ENCODE results near the gene REXO5. TPM values are rescaled to one million over a fixed set of nuclear protein-coding genes. Genes with fewer than 3 reads are reported as not detected.

Gene REXO5
- total RNA-seq, 1 experiment from 2014 or later: 8.5 TPM

- no peaks in the 10 kb centered on the region for H3K36me3 Mint-ChIP-seq
- no peak for ATAC-seq
- H3K27me3 Mint-ChIP-seq (ENCODE audit: low read depth): no peaks in the 10 kb centered on the region
- 0 out of 2 replicates have a peak overlapping the region, but pooled peaks have one; percentile 26 for H3K27ac Mint-ChIP-seq
- H3K4me1 Mint-ChIP-seq: peaks cover 47% of the 10 kb centered on the region
- H3K4me3 Mint-ChIP-seq: no peak overlapping the region
- TF ChIP-seq AR (CRISPR knock-in tag; IDR thresholded peaks at IDR 0.05): no peak
- TF ChIP-seq NR1H2 (CRISPR knock-in tag; IDR thresholded peaks at IDR 0.05): no peak
- TF ChIP-seq, protein P1, sequence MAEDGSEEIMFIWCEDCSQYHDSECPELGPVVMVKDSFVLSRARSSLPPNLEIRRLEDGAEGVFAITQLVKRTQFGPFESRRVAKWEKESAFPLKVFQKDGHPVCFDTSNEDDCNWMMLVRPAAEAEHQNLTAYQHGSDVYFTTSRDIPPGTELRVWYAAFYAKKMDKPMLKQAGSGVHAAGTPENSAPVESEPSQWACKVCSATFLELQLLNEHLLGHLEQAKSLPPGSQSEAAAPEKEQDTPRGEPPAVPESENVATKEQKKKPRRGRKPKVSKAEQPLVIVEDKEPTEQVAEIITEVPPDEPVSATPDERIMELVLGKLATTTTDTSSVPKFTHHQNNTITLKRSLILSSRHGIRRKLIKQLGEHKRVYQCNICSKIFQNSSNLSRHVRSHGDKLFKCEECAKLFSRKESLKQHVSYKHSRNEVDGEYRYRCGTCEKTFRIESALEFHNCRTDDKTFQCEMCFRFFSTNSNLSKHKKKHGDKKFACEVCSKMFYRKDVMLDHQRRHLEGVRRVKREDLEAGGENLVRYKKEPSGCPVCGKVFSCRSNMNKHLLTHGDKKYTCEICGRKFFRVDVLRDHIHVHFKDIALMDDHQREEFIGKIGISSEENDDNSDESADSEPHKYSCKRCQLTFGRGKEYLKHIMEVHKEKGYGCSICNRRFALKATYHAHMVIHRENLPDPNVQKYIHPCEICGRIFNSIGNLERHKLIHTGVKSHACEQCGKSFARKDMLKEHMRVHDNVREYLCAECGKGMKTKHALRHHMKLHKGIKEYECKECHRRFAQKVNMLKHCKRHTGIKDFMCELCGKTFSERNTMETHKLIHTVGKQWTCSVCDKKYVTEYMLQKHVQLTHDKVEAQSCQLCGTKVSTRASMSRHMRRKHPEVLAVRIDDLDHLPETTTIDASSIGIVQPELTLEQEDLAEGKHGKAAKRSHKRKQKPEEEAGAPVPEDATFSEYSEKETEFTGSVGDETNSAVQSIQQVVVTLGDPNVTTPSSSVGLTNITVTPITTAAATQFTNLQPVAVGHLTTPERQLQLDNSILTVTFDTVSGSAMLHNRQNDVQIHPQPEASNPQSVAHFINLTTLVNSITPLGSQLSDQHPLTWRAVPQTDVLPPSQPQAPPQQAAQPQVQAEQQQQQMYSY (CRISPR knock-in tag; IDR thresholded peaks at IDR 0.05): no peak
- TF ChIP-seq TCF7 (CRISPR knock-in tag; IDR thresholded peaks at IDR 0.05; ENCODE audit: low read depth): no peak
- no peak for TF ChIP-seq GABPB1 (CRISPR knock-in tag; IDR thresholded peaks at IDR 0.05)
- no peak for TF ChIP-seq IRF2 (CRISPR knock-in tag; IDR thresholded peaks at IDR 0.05; ENCODE audit: borderline replicate concordance, low read depth)
- no peak for TF ChIP-seq PREB (CRISPR knock-in tag; IDR thresholded peaks at IDR 0.05; ENCODE audit: borderline replicate concordance)
- TF ChIP-seq, protein P2, sequence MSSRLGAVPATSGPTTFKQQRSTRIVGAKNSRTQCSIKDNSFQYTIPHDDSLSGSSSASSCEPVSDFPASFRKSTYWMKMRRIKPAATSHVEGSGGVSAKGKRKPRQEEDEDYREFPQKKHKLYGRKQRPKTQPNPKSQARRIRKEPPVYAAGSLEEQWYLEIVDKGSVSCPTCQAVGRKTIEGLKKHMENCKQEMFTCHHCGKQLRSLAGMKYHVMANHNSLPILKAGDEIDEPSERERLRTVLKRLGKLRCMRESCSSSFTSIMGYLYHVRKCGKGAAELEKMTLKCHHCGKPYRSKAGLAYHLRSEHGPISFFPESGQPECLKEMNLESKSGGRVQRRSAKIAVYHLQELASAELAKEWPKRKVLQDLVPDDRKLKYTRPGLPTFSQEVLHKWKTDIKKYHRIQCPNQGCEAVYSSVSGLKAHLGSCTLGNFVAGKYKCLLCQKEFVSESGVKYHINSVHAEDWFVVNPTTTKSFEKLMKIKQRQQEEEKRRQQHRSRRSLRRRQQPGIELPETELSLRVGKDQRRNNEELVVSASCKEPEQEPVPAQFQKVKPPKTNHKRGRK (CRISPR knock-in tag; IDR thresholded peaks at IDR 0.05; ENCODE audit: borderline replicate concordance): no peak
- TF ChIP-seq CDX4 (CRISPR knock-in tag; IDR thresholded peaks at IDR 0.05; ENCODE audit: borderline replicate concordance): no peak
- ChIA-PET POLR2A (no interaction called here), CTCF (interaction anchor here (0.6 kb wide), 1 partner anchor 96 kb away, joined by 5 read pairs; no protein-coding TSS in a partner anchor)
- no peaks in the 10 kb centered on the region for H3K9me3 Mint-ChIP-seq
- no peak for DNase-seq (ENCODE audit: low spot score)
Observed at GRCh38 chr16:20870122-20870820, 63.9 kb downstream of the REXO5 start.

- Mint-ChIP-seq H3K4me1 (peaks cover 42% of the 10 kb centered on the region), H3K27me3 (ENCODE audit: low read depth) (no peaks in the 10 kb centered on the region), H3K27ac (0 out of 2 replicates have a peak overlapping the region, but pooled peaks have one; percentile 58), H3K9me3 (no peaks in the 10 kb centered on the region), H3K4me3 (no peak overlapping the region), H3K36me3 (no peaks in the 10 kb centered on the region)
- DNase-seq (ENCODE audit: low spot score) (no peak), ATAC-seq (no peak)
- ChIA-PET CTCF (no interaction called here), POLR2A (no interaction called here)
- TF ChIP-seq, protein P3, sequence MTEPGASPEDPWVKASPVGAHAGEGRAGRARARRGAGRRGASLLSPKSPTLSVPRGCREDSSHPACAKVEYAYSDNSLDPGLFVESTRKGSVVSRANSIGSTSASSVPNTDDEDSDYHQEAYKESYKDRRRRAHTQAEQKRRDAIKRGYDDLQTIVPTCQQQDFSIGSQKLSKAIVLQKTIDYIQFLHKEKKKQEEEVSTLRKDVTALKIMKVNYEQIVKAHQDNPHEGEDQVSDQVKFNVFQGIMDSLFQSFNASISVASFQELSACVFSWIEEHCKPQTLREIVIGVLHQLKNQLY (CRISPR knock-in tag; IDR thresholded peaks at IDR 0.05): no peak
- TF ChIP-seq, protein P4, sequence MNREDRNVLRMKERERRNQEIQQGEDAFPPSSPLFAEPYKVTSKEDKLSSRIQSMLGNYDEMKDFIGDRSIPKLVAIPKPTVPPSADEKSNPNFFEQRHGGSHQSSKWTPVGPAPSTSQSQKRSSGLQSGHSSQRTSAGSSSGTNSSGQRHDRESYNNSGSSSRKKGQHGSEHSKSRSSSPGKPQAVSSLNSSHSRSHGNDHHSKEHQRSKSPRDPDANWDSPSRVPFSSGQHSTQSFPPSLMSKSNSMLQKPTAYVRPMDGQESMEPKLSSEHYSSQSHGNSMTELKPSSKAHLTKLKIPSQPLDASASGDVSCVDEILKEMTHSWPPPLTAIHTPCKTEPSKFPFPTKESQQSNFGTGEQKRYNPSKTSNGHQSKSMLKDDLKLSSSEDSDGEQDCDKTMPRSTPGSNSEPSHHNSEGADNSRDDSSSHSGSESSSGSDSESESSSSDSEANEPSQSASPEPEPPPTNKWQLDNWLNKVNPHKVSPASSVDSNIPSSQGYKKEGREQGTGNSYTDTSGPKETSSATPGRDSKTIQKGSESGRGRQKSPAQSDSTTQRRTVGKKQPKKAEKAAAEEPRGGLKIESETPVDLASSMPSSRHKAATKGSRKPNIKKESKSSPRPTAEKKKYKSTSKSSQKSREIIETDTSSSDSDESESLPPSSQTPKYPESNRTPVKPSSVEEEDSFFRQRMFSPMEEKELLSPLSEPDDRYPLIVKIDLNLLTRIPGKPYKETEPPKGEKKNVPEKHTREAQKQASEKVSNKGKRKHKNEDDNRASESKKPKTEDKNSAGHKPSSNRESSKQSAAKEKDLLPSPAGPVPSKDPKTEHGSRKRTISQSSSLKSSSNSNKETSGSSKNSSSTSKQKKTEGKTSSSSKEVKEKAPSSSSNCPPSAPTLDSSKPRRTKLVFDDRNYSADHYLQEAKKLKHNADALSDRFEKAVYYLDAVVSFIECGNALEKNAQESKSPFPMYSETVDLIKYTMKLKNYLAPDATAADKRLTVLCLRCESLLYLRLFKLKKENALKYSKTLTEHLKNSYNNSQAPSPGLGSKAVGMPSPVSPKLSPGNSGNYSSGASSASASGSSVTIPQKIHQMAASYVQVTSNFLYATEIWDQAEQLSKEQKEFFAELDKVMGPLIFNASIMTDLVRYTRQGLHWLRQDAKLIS (CRISPR knock-in tag; IDR thresholded peaks at IDR 0.05; ENCODE audit: borderline replicate concordance): no peak
- no peak for TF ChIP-seq EMX1 (CRISPR knock-in tag; IDR thresholded peaks at IDR 0.05)
- no peak for TF ChIP-seq PREB (CRISPR knock-in tag; IDR thresholded peaks at IDR 0.05; ENCODE audit: borderline replicate concordance)
- TF ChIP-seq TEAD1 (CRISPR knock-in tag; IDR thresholded peaks at IDR 0.05): no peak
- TF ChIP-seq, protein P5, sequence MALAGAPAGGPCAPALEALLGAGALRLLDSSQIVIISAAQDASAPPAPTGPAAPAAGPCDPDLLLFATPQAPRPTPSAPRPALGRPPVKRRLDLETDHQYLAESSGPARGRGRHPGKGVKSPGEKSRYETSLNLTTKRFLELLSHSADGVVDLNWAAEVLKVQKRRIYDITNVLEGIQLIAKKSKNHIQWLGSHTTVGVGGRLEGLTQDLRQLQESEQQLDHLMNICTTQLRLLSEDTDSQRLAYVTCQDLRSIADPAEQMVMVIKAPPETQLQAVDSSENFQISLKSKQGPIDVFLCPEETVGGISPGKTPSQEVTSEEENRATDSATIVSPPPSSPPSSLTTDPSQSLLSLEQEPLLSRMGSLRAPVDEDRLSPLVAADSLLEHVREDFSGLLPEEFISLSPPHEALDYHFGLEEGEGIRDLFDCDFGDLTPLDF (CRISPR knock-in tag; IDR thresholded peaks at IDR 0.05): no peak
Observed at GRCh38 chr16:20871258-20871657, 64.9 kb downstream of the REXO5 start.
